K562 treated with DMSO at 1 percent for 12 hours (cell line): ENCODE measurements around the gene PLEKHS1. TPM values are rescaled to one million over a fixed set of nuclear protein-coding genes. Genes with fewer than 3 reads are reported as not detected.

Source experiments
- total RNA-seq: library from RNA; unstranded; fragments of 300-600 nt; gene quantifications from 2 replicates; pipeline ENCODE4 v1.2.3, GENCODE V29; 2022; ENCODE audit not compliant: insufficient read depth

Gene PLEKHS1
- not detected in 2 replicates for total RNA-seq

GRCh38 chr10:113751181-113751732 lies at the start of gene PLEKHS1:
Gene PLEKHS1 (plus strand): TSS chr10:113751682. CDS start chr10:113755278, 3,596 bp downstream.

Other genes starting within 250 kb of the PLEKHS1 start
- gene HABP2, start 198.6 kb upstream of the PLEKHS1 start, total RNA-seq: not detected in 2 replicates
- not detected in 2 replicates for gene NRAP, start 87.6 kb upstream of the PLEKHS1 start, total RNA-seq
- 11.9 and 33.0 TPM in 2 replicates for gene CASP7, start 71.8 kb upstream of the PLEKHS1 start, total RNA-seq
- 5.1 and 16.6 TPM in 2 replicates for gene DCLRE1A, start 102.4 kb downstream of the PLEKHS1 start, total RNA-seq
- 1.3 and 5.6 TPM in 2 replicates for gene NHLRC2, start 103.0 kb downstream of the PLEKHS1 start, total RNA-seq